Activated T-helper 17 cell treated with anti-CD3 and anti-CD28 coated beads, Interleukin-2, amount 50 U/mL, for 72 hours (primary cell): ENCODE results near the gene OCIAD2. TPM values are rescaled to one million over a fixed set of nuclear protein-coding genes. Genes with fewer than 3 reads are reported as not detected.
"Not testable (repeated sequence)": the region's sequence is repeated elsewhere in the genome, so short reads cannot be mapped to it uniquely, and the experiment has no call there.

Source experiments
- ATAC-seq: fragments of 150-1000 bp; cut with Tn5 transposase; replicated peaks from 2 replicates; pipeline ENCODE4 v1.10.0; 2021; ENCODE audit warnings: mild to moderate bottlenecking, moderate library complexity
- H3K27ac Mint-ChIP-seq: one replicate; pipeline ENCODE4 v1.8.0; 2022; ENCODE audit warnings: mixed read lengths
- H3K27me3 Mint-ChIP-seq: one replicate; pipeline ENCODE4 v1.8.0; 2022; ENCODE audit warnings: mixed read lengths
- H3K36me3 Mint-ChIP-seq: one replicate; pipeline ENCODE4 v1.8.0; 2022; ENCODE audit warnings: low read depth, mild to moderate bottlenecking, mixed read lengths
- H3K4me1 Mint-ChIP-seq: one replicate; pipeline ENCODE4 v1.8.0; 2022; ENCODE audit warnings: mixed read lengths
- H3K4me3 Mint-ChIP-seq: one replicate; pipeline ENCODE4 v1.8.0; 2022; ENCODE audit warnings: mild to moderate bottlenecking, mixed read lengths
- H3K9me3 Mint-ChIP-seq: one replicate; pipeline ENCODE4 v1.8.0; 2022; ENCODE audit warnings: mixed read lengths
- total RNA-seq, 2 donors: library from RNA; stranded (reverse); gene quantifications; one replicate each; pipeline ENCODE4 v1.2.3, GENCODE V29; 2022

The OCIAD2 gene
- total RNA-seq, 2 donors from 2014 or later = 41.9 to 71.1 TPM

- Mint-ChIP-seq H3K4me3 (no peak overlapping the region), H3K36me3 (peaks cover 90% of the 10 kb centered on the region), H3K27ac (no peak overlapping the region), H3K9me3 (no peaks in the 10 kb centered on the region), H3K27me3 (no peaks in the 10 kb centered on the region), H3K4me1 (no peaks in the 10 kb centered on the region)
- ATAC-seq = no peak
These were observed 52.8 kb downstream of the OCIAD2 start for GRCh38 chr4:48853604-48854394.

GRCh38 chr4:48851651-48852050 lies 54.9 kb downstream of the OCIAD2 start:
- Mint-ChIP-seq H3K36me3 (peaks cover 88% of the 10 kb centered on the region), H3K27me3 (no peaks in the 10 kb centered on the region), H3K9me3 (no peaks in the 10 kb centered on the region), H3K4me1 (no peaks in the 10 kb centered on the region), H3K27ac (peak overlapping the region; percentile 54), H3K4me3 (no peak overlapping the region)
- ATAC-seq = peak; percentile 83

GRCh38 chr4:48848799-48849198 lies 57.8 kb downstream of the OCIAD2 start:
- H3K27ac Mint-ChIP-seq, H3K4me3 Mint-ChIP-seq, H3K4me1 Mint-ChIP-seq, H3K27me3 Mint-ChIP-seq, ATAC-seq, H3K9me3 Mint-ChIP-seq: not testable (repeated sequence)
- peaks cover 95% of the 10 kb centered on the region for H3K36me3 Mint-ChIP-seq

GRCh38 chr4:48844843-48845242 lies 61.7 kb downstream of the OCIAD2 start:
- Mint-ChIP-seq H3K27me3 (no peaks in the 10 kb centered on the region), H3K36me3 (peaks cover 90% of the 10 kb centered on the region), H3K27ac (peak overlapping the region; percentile 40), H3K9me3 (no peaks in the 10 kb centered on the region), H3K4me1 (peaks cover 9% of the 10 kb centered on the region), H3K4me3 (no peak overlapping the region)
- no peak for ATAC-seq

GRCh38 chr4:48841045-48841827 lies 65.3 kb downstream of the OCIAD2 start:
- Mint-ChIP-seq H3K4me3 (no peak overlapping the region), H3K27me3 (no peaks in the 10 kb centered on the region)

GRCh38 chr4:48836658-48837057 lies 69.9 kb downstream of the OCIAD2 start:
- Mint-ChIP-seq H3K4me1 (peaks cover 9% of the 10 kb centered on the region), H3K27ac (no peak overlapping the region), H3K27me3 (no peaks in the 10 kb centered on the region), H3K36me3 (peaks cover 98% of the 10 kb centered on the region), H3K9me3 (no peaks in the 10 kb centered on the region), H3K4me3 (no peak overlapping the region)
- ATAC-seq = no peak

More at GRCh38 chr4:48841045-48841827, 65.3 kb downstream of the OCIAD2 start:
- H3K9me3 Mint-ChIP-seq = no peaks in the 10 kb centered on the region
- ATAC-seq = no peak
- H3K4me1 Mint-ChIP-seq = peaks cover 11% of the 10 kb centered on the region
- H3K27ac Mint-ChIP-seq = no peak overlapping the region
- peaks cover 95% of the 10 kb centered on the region for H3K36me3 Mint-ChIP-seq

Other genes with a start within 250 kb of the OCIAD2 start
- gene FRYL, start 126.5 kb downstream of the OCIAD2 start, total RNA-seq = 10 to 100 TPM; 75.0 to 83.1 TPM
- 100 to 1,000 TPM; 100 to 104 TPM for gene OCIAD1, start 75.7 kb downstream of the OCIAD2 start, total RNA-seq
- not detected for gene CWH43, start 79.5 kb upstream of the OCIAD2 start, total RNA-seq